Endometrium (tissue), 2 donors: Measurements from ENCODE around the gene EEFSEC.

Experiments
- FAIRE-seq: peaks from 2 replicates; lab custom pipeline; 2012; peaks lifted over from hg19 to GRCh38; lab: Jason Lieb, UNC
- donor health status: control.
- donor health status: control.

The EEFSEC gene

DNA sequence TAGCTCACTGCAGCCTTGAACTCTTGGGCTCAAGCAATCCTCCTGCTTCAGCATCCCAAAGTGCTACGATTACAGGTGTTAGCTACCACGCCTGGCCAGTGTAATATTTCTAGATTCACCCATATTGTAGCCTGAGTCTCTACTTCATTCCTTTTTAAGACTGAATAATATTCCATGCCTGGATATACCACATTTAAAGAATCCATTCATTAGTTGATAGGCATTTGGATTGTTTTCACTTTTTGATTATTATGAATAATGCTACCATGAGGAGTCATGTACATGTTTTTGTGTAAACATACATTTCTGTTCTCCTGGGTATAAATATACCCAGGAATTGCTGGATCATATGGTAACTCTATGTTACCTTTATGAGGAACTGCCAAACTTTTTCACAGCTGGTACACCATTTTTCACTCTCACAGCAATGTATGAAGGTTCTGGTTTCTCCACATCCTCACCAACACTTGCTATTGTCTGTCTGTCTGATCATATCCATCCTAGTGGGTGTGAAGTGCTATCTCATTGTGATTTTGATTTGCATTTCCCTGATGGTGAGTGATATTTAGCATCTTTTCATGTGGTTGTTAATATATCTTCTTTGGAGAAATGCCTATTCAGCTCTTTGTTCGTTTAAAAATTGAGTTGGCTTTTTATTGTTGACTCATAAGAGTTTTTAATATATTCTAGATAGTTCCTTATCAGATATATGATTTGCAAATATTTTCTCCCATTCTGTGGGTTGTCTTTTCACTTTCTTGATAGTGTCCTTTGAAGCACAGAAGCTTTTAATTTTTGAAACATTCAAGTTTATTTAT lies 32.6 kb downstream of the EEFSEC start:
- no peak for FAIRE-seq

DNA sequence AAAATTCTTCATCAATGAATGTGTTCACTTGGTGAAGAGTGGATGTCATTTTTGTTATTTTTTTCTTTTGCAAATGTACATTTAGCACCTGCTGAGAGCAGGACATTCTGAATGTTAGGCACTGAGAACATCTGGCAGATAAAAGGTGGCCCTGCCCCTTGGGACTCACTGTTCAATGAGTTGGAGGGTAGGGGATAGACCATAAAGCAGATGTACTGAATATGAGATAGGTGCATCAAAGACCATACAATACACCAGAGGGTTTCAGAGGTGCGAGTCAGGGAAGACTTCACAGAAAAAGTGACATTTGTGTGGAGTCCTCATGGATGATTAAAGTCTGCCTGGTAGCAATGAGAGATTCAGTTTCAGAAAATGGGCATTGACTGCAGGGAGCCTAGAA lies 34.2 kb downstream of the EEFSEC start:
- no peak for FAIRE-seq

DNA sequence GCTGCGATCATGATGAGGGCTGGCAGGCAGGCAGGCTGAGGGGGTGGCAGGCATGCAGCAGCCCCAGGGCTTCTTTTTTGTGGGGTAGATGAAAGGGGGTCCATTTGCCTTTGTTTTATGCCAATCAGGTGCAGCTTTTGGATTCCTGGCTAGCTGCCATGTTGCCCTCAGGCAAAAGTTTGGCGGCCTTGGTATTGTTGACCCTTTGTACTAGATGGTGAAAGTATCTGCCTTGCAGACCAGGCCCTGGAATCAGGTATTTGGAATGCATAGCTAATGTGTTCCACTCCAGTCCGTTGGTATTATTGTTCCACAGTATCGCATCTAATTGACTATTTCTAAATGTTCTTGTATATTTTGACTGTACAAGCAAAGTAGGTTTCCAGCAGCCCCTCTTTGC lies 35.0 kb downstream of the EEFSEC start:
- FAIRE-seq = no peak

DNA sequence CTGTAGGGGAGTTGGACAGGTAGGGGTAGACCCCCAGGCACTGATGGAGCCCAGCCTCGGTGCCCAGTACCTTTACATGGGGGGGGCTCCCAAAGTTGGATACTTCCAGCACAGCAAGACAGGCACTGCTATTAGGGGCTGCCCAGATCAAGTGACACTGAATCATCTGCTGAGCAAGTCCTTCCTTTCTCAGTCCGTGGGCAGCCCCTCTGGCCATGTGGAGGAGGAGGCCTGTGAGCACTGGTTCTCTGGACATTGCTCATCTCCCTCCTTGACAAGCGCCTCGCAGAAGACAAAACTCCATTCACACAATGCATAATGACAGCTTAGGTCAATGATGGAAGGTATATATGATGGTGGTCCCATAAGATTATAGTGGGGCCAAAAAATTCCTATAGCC lies 35.7 kb downstream of the EEFSEC start:
- no peak for FAIRE-seq

DNA sequence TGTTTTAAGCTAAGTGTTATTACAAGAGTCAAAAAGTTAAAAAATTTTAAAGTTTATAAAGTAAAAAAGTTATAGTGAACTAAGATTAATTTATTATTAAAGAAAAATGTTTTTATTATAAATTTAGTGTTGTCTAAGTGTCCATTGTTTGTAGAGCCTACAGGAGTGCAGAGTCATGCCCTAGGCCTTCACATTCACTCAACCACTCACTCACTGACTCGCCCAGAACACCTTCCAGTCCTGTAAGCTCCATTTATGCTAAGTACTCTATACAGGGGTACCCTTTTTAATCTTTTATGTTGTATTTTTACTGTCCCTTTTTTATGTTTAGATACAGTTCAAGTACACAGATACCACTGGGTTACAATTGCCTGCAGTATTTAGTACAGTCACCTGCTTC lies 37.2 kb downstream of the EEFSEC start:
- no peak for FAIRE-seq

DNA sequence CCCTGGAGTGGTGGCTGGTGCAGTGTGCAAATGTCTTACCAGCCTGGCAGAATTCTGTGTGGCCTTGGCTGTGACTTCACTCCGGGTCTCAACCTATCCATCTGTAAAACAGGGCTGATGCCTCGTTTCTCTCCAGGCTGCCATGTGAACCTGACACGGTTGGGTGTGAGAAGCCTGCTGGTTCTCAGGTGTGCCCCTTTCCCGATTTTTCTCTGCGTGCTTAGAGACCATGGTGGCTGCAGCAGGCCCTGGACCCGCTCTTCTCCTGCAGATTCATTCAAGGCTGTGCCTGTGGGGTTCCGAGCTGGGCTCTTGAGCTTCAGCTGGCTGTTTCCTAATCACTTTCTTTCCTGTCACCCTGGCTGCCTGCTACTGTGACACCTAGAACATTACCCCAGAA lies 38.9 kb downstream of the EEFSEC start:
- FAIRE-seq = no peak

DNA sequence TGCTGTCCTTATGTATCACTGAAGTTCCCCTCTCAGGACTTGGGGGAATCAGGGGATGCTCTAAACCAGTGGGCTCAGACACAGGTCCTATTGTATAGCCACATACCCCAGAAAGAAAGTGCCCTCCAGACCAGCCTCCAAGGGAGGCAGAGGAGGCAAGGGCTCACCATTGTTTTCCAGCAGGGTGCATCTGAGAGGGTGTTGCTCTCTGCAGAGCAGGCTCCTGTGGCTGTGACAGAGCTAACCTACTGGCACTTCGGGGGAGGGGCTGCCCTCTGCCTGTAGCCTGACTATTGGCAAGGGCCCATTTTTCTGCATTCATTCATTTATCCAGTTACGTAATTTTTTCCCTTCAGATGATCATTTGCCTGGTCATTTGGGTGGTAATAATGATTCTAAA lies 39.9 kb downstream of the EEFSEC start:
- no peak for FAIRE-seq

DNA sequence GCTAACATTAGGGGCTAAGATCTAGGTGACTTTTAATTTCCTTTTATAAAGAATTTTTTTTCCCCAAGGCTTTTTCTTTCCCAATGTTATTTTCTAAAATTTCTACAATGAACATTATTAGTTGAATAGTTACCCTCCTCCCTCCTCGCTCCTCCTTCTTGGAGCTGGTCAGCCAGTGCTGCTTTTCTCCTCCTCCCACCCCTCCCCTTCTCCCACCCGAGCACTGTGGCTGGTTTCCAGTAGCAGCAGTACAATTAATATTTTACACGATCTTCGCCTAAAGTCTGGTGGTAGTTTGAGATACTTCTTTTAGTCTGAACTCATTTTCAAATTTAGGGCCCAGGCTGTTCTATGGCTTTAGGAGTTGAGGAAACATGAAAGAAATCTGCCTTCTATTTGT lies 41.6 kb downstream of the EEFSEC start:
- peak; percentile 66 for FAIRE-seq

DNA sequence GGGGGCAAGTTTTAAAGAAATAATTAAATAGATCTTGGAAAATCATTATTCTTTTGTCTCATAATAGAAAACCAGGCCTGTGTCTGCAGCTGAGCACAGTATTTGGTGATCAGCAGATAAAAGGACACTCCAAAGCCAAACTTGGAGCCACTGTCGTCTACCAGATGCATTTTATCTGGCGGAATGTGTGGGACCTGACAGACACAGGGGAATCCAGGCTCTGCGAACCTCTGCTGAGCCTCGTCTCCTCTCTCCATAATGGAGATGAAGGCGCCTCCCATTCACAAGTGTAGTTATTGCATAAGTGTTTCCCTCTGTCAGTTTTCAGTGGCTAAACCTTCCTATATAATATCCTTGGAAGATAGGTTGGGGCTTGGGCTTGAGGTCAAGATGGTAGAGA lies 42.1 kb downstream of the EEFSEC start:
- no peak for FAIRE-seq

DNA sequence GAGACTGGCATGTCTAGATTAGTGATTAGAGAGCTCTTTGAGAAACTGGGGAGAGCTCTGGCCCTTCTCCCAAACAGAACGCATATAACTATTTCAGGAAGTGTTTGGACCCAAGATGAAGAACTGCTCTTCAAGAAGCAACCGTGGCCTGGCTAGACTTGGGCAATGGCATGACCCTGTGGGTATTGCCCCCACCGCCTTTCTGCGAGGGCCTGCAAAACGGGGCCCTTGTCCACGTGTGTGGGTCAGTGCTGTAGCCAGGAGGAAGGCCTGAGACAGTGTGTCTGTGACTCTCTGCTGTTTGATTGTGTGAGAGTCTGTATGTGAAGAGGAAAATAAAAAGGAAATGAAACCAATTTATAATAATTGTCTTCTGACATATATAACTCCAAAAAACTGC lies 42.5 kb downstream of the EEFSEC start:
- no peak for FAIRE-seq

DNA sequence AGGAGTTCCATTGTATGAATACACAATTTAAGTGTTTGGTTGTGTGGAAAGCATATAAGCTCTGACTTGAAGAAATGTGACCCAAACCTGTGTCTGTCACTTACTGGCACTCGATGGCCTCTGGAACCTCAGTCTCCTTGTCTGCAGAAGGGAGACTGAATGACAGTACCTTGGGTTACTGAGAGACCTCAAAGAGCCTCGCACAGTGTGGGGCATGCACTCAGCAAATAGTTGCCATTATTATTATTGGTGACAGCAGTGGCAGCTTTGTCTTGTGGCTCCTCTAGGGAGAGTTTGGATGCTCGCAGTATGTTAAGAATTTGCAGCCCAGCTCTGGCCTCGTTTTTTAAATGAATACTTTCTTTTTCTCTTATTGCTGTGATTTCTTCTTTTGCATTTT lies 43.4 kb downstream of the EEFSEC start:
- no peak for FAIRE-seq

DNA sequence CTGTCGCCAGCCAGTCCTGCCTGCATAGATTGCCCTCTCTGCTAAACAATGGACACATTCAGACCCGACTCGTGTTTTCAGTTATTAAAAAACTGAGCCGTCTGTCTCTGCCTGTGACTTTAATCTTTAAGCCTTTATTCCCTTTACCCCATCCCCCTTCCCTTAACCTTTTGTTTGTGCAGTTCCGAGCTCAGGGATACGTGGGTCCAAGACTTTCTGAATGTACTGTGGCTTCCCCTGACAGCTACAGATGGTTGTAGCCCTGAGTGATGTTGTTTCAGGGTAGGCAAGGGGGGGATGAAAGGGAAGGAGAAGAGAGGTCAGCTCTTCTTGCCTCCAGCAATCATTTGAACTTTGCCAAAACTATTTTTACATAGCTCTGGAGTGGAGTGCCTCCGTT lies 44.6 kb downstream of the EEFSEC start:
- FAIRE-seq = no peak

DNA sequence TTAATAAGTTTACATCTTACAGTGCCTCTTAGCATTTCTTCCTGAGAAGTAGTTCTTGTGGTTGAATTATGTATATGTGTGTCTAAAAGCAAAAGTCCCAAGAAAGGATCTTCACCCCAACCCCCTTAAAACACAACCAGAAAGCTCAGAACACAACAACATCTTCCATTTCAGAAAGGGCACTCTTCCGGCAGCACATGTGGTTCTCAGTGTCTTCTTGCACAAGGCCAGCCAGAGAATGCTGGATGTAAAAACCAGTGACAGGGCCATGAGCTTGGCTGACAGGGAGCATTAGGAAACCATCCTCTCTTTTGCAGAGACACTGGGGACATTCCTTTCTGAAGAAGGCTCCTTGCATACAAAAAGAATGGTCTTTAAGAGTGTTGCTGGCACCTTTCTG lies 45.0 kb downstream of the EEFSEC start:
- no peak for FAIRE-seq

DNA sequence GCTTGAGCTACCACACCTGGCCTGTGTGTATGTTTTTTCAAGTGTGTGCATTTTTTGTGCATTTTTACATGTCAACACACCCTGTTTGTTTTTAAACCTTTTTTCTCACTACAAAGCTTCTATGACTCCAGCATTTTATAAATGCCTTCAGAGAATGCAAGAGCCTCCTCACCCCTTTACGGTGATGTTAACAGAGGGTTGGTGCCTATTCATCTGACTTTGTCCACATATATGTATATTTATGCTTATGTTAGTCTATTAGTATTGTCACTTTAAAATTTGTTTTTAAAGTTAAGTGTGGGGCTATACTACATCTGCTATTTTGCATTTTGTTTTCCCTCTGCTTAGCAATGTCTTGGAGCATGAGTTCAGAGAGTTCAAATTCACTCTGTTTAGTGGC lies 45.8 kb downstream of the EEFSEC start:
- FAIRE-seq = no peak

DNA sequence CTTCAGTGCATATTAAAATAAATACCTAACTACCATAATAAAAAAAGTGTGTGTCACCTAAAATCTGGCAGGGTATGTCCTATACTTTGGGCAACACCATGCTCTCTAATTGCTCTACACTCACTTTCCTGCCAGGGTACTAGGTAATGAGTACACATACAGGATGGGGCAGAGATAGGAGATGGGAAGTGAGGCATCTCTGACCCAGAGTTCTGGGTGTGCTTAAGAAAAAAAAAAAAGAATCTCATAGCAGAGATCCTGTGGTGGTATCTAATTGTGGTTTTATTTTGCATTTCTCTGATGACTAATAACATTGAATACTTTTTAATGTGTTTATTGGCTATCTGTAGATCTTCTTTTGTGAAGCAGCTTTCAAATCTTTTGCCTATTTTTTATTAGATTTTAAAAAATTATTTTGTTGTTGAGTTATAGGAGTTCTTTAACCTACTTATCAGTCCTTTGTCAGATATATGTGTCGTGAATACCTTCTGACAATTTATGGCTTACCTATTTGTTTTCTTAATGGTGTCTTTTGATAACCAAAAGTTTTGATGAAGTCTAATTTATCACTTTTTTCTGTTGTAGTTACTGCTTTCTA lies 48.0 kb downstream of the EEFSEC start:
- no peak for FAIRE-seq

DNA sequence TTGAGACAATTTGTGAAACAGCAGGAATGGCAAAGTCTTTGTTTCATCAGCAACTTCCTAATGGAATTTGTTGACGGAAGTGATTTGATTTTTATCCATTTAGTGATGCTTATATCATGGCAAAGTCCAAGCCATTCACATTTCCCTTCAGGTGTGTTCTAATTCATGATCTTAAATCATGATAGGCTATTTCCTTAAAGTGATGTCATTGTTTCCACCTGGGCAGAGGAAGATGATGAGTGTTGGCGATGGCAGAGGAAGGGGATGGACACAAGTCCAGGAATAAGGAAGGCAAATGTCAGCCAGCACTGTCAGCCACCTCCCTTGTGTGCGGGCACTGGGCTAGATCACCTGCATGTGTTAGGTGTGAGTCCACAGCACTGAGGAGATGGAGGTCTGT lies 49.9 kb downstream of the EEFSEC start:
- no peak for FAIRE-seq

DNA sequence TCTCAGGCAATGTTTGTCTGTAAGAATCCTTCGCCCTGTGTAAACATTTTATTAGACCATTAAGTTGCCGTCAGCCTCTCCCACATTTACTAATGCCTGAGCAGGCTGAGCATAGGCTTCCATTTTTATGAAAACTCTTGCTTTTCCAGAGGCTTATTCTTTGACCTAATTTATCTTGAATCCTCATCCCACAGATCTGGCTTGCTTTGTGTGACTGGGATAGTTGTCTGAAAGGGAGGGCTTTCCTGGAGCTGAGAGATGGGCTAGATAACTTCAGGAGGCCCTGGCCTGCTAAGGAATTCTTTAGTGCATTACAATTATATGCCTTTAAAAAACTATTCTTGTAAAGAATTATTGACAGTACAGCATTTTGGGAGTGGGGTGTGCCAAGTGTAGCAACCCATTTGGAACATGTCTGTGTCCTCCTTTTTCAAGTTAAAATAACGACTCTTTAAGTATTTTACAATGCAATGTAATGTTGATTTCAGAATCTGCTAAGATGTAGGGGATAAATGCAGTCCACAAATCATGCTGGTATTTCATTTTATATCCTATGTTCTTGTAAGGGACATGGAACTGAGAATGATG lies 52.4 kb downstream of the EEFSEC start:
- FAIRE-seq = peak; percentile 92

DNA sequence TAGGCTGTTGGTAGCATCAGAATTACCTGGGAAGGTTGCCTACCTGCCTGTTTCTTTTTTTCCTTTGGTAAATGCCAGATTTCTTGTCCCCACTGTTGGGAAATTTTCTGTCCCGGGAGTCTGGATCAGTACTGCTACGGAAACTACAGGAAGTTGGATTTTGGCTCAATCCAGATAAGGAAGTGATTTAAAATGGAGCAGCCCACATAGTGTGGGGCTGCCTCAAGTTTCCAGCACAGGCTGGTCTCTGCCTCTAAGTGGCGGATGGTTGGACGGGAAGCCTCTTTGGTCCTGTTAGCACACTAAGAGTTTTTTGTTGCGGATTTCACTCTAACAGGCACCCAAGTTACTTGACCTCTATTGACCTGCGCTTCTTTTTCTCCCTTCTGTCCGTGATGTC lies 54.7 kb downstream of the EEFSEC start:
- FAIRE-seq = no peak

DNA sequence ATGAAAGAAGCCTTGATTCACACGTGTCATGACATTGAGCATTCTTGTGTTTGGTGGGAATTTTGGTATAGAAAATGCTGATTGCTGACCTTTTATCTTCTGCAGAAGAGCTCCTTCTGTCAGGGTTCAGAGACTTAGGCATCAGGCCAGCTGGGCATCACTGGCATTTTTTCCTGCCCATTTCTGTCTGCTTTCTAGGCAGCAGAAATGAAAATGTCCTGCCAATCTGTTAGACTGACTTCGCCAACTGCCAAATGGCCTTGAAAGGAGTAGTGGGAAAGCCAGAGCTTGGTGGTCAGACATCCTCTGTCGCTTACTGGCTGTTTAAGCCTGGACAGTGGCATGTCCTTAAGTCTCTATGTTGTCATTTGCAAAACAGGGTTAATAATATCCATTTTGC lies 57.4 kb downstream of the EEFSEC start:
- FAIRE-seq = no peak

DNA sequence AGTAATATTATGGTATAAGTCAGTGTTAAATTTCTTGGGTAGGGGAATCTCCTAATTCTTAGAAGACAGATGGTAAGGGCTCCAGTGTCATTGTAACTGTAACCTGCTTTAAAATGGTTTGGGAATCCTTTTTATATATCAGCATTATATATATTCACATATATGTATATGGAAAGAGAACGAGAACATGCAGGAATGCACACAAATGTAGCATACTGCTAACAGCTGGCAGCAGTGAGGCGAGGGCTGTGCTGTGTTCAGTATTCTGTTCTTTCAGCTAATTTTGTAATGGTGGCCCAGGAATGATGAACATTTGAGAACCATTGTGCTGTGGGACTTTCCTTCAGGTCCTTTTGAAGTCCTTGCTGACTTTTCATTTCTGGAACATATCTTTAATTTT lies 60.8 kb downstream of the EEFSEC start:
- no peak for FAIRE-seq

DNA sequence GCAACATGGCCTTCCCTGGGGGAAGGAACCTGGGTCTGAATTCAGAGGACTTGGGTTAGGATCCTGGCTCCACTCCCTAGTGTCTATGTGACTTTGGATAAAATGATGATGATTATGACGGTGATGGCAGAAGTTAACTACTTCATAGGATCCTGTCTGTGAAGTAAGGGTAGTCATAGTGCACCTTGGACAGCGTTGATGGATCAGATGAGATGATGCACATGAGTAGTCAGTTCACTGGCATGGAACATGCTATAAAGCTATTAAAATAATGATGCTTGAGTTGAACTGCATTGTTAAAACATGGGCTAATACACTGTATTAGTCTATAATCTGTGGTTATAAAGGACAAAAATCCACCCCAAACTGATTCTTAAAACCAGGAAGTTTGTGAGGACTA lies 62.0 kb downstream of the EEFSEC start:
- FAIRE-seq = no peak

DNA sequence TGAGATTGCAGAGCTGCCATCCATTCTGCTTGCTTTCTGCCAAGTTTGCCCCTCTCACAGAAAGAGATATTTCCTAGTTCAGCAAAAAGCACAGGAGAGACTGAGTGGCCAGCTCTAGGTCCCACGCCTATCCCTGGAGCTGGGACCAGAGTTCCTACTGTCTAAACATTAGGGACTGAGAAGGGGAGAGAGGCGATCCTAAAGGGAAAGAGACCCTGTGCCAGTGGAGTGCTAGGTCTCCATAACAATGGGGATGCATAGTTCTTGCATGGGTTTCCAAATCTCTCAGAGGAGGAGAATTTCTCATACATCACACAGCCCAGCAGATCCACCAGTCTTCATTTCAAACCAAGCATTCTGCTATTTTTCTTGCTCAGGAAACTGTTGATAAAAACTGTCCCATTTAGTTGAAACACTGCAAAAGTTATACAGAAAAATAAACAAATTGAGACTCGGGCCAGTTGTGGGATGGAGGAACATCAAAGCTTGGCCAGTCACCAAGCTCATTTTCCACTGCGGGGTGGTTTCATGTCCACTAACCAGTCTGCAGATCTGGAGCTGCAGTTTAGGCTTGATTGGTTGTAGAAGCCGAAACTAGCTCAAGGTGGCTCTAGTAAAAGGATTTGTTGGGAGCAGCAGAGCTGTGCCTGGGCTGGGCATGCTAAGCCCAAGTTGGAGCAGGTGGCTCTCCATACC lies 62.7 kb downstream of the EEFSEC start:
- FAIRE-seq = peak; percentile 66
